ENCODE data around the gene PDE3B.
"Not testable (repeated sequence)": the region's sequence is repeated elsewhere in the genome, so short reads cannot be mapped to it uniquely, and the experiment has no call there.

PDE3B gene

DNA sequence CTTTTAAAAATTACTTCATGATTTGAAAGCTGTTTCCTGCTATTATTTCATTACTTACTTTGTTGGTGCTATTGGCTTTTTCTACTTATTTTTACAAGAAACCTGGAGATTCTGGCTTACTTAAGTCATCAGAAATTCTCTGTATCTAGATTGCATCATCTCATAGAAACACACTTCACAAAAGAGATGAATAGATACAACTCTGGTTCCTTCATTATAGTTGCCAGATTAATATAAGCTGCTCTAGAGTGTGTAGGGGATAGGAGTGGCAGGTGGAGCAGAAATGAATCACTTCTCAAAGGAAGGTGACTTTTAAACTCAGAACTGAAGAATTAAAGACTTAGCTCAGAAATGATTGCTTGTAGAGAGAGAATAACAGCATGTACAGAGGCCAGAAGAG lies 228.4 kb downstream of the PDE3B start:
- no peak for DNase-seq (ENCODE audit: low read depth)
- TF ChIP-seq, protein P1, sequence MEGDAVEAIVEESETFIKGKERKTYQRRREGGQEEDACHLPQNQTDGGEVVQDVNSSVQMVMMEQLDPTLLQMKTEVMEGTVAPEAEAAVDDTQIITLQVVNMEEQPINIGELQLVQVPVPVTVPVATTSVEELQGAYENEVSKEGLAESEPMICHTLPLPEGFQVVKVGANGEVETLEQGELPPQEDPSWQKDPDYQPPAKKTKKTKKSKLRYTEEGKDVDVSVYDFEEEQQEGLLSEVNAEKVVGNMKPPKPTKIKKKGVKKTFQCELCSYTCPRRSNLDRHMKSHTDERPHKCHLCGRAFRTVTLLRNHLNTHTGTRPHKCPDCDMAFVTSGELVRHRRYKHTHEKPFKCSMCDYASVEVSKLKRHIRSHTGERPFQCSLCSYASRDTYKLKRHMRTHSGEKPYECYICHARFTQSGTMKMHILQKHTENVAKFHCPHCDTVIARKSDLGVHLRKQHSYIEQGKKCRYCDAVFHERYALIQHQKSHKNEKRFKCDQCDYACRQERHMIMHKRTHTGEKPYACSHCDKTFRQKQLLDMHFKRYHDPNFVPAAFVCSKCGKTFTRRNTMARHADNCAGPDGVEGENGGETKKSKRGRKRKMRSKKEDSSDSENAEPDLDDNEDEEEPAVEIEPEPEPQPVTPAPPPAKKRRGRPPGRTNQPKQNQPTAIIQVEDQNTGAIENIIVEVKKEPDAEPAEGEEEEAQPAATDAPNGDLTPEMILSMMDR (conservative IDR thresholded peaks at IDR 0.05; ENCODE audit: low read depth, low read length): no peak
- H3K4me3 ChIP-seq (ENCODE audit: low read depth, low read length): no peak overlapping the region

DNA sequence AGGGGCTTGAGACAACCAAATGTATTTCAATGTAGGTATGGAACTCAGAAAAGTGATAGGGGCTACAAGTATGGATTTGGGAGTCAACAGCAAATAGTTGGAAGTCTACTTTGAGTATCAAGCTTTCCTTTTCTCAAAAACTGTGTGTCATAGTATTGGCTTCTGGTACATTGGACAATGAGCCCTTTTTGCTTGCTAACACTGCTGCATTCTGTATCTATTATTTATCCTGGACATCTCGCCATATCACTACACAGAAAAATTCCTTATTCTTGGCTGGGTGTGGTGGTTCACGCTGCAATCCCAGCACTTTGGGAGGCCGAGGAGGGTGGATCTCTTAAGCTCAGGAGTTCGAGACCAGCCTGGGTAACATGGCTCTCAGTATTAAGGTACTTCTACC lies 230.0 kb downstream of the PDE3B start:
- DNase-seq (ENCODE audit: low read depth): no peak
- H3K4me3 ChIP-seq (ENCODE audit: low read depth, low read length): no peak overlapping the region
- TF ChIP-seq, protein P1 (conservative IDR thresholded peaks at IDR 0.05; ENCODE audit: low read depth, low read length): no peak

DNA sequence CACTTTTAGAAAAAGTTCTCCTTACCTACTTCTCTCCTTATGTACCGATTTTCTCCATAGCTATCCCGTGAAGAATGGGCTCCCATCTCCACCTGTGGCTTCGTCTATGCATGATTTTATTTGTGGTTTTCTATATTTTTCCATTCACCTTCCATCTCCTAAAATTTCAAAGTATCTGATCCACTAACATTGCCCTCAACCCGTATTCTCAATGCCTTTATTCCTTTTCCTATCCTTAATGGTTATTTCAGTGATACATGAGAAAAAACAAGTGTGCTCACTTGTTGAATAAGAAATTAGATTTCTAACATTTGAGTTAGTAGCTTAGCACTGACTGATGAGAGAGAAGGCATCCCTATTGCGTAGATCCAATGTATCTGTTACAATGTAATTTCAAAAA lies 231.6 kb downstream of the PDE3B start:
- TF ChIP-seq, protein P1 (conservative IDR thresholded peaks at IDR 0.05; ENCODE audit: low read depth, low read length): no peak
- DNase-seq (ENCODE audit: low read depth): no peak
- H3K4me3 ChIP-seq (ENCODE audit: low read depth, low read length): no peak overlapping the region

DNA sequence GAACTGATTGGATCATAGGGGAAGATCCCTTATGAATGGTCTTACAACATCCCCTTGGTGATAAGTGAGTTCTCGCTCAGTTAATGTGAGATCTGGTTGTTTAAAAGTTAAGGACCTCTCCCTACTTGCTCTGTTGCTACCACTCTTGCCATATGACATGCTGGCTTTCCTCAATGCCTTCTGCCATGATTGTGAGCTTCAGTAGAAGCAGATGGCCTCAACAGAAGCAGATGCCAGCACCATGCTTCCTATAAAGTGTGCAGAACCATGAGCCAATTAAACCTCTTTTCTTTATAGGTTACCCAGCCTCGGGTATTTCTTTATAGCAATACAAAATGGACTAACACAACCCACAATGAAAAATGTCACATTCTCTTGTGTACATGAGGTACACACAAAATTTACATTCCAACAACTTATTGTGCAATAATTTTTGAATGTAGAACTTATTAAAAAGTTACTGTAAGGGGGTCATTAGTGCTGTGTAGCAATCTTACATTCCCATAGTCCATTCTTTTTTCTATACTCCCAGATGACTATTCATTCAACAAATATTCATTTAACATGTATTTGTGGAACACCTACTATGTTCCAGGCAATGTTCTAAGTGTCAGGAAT lies 238.1 kb downstream of the PDE3B start:
- TF ChIP-seq, protein P1 (conservative IDR thresholded peaks at IDR 0.05; ENCODE audit: low read depth, low read length): no peak
- no peak overlapping the region for H3K4me3 ChIP-seq (ENCODE audit: low read depth, low read length)
- no peak for DNase-seq (ENCODE audit: low read depth)

DNA sequence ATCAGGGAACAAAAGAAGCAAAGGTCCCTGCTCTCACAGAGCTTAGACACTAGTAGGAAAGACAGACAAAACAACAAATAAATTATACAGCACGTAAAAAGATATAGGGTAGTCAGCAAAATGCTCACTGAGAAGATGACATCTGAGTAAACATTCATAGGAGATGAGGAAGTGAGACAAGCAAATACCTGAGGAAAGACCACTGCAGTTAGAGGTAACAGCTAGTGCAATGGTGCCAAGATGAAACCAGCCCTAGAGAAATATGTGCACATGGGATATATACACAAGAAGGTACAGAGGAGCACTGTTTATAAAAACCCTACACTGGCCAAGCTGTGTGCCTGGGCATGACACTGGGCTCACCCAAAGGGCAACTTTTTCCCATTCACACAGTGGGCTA lies 238.6 kb downstream of the PDE3B start:
- DNase-seq (ENCODE audit: low read depth): no peak

DNA sequence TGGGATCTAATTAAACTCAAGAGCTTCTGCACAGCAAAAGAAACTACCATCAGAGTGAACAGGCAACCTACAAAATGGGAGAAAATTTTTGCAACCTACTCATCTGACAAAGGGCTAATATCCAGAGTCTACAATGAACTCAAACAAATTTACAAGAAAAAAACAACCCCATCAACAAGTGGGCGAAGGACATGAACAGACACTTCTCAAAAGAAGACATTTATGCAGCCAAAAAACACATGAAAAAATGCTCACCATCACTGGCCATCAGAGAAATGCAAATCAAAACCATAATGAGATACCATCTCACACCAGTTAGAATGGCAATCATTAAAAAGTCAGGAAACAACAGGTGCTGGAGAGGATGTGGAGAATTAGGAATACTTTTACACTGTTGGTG lies 240.1 kb downstream of the PDE3B start:
- DNase-seq (ENCODE audit: low read depth); H3K4me3 ChIP-seq (ENCODE audit: low read depth, low read length): not testable (repeated sequence)

More for the DNA sequence above, 238.6 kb downstream of the PDE3B start:
- TF ChIP-seq, protein P1 (conservative IDR thresholded peaks at IDR 0.05; ENCODE audit: low read depth, low read length): no peak
- no peak overlapping the region for H3K4me3 ChIP-seq (ENCODE audit: low read depth, low read length)

DNA sequence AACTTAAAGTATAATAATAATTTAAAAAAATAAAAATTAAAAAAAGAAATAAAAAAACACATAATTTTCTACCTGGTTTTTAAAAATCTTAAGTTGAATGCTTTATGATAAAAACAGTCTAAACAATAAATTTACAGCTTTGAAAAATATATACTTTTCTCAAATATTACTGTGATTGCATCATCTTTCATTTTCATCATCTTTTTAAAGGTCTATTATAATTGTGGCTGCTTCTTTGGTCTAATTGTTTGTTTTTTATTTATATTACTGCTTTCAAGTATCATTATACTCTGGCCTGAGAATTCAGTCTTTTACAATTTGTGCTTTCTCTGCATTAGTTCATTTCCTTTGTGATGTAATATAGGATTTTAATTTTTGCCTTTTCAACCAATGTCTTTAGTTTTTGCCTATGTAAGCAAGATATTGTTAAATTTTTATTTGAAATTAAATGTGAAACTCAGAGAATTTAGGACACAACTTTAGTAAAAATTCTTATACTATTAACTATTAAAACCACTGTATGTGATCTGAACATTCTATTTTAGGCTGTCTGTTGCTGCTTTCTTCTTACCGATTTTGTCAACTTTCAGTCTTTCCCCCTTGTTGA lies 241.2 kb downstream of the PDE3B start:
- no peak for DNase-seq (ENCODE audit: low read depth)
- TF ChIP-seq, protein P1 (conservative IDR thresholded peaks at IDR 0.05; ENCODE audit: low read depth, low read length): no peak
- H3K4me3 ChIP-seq (ENCODE audit: low read depth, low read length): no peak overlapping the region

Measured in choroid plexus epithelial cell (primary cell).